ENCODE measurements around the gene MRPS18A. TPM values are rescaled to one million over a fixed set of nuclear protein-coding genes. Genes with fewer than 3 reads are reported as not detected.
"Not testable (repeated sequence)": the region's sequence is repeated elsewhere in the genome, so short reads cannot be mapped to it uniquely, and the experiment has no call there.

Gene MRPS18A
- polyA plus RNA-seq, 4 donors = 51.2 to 107 (median 65.1) TPM

DNA sequence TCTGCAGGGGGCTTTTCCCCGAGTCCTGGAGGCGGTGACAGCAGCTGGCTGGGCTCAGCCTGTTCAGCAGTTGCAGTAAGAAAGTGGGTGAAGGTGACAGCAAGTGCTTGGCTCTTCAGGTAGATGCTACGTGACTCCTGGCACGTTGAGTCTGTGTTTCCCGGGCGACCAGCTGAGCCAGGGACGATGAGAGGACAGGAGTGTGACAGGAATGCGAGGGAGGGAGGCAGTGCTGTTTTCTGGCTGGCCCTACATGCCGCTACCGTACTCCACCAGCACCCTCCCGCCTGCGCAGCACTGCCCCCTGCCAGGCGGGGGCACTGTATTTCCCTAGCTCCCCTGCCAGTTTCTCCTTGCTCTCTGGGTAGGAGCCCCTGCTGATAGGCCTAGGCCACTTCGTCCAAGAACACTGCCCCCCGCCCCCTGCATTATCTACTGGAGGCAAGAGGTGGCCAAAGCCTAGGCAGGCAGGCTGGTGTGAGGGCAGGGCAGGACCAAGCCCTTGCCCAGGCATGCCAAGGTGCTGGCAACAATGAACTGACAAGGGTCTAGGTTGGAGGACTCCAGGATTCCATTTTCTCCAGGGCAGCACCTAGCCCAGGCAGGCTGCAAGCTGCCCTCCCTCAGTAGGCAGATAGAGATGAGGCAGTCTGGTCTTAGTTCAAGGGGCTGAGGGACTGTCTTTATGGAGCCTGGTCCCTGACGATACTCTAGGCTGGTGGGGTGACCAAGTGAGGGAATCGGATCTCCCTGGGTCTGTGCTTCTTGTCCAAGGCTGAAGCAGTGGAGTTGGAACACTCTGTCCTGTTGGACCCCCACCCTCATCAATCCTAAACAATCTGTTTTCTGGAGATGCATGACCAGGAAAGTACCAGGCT lies 19.2 kb downstream of the MRPS18A start:
- peaks cover 0 to 39% (median 0%) of the 10 kb centered on the region in 3 donors for H3K4me1 ChIP-seq (ENCODE audit: control insufficient read depth in 3 of 3, insufficient read depth in 2 of 3, low read depth in 1 of 3, low read length in 2 of 3)
- peak; percentile 57 to 77 for DNase-seq
- H3K27me3 ChIP-seq (ENCODE audit: control insufficient read depth in 3 of 3, insufficient read depth in 3 of 3, low read length in 3 of 3) = no peaks in the 10 kb centered on the region
- no peaks in the 10 kb centered on the region for H3K9me3 ChIP-seq (ENCODE audit: control insufficient read depth in 2 of 2, insufficient read depth in 1 of 2, low read depth in 1 of 2, low read length in 1 of 2)
- 18 to 25% (median 19%) methylated on average over 17 of the region's 17 CpGs for WGBS, 3 donors
- peaks cover 0 to 44% (median 5%) of the 10 kb centered on the region in 3 donors for H3K36me3 ChIP-seq (ENCODE audit: control insufficient read depth in 3 of 3, insufficient read depth in 2 of 3, low read depth in 1 of 3, low read length in 3 of 3)
- H3K27ac ChIP-seq (ENCODE audit: low read depth in 1 of 3, low read length in 2 of 3) = peak overlapping the region in 1 of 3 donors; percentile 11
- FAIRE-seq = no peak
- H3K4me3 ChIP-seq (ENCODE audit: low read depth in 1 of 3, low read length in 3 of 3) = no peak overlapping the region

- Histone ChIP-seq H3K36me3 (ENCODE audit: control insufficient read depth in 3 of 3, insufficient read depth in 2 of 3, low read depth in 1 of 3, low read length in 3 of 3) (peaks cover 0 to 39% (median 5%) of the 10 kb centered on the region in 3 donors), H3K9me3 (ENCODE audit: control insufficient read depth in 2 of 2, insufficient read depth in 1 of 2, low read depth in 1 of 2, low read length in 1 of 2) (no peaks in the 10 kb centered on the region), H3K4me1 (ENCODE audit: control insufficient read depth in 3 of 3, insufficient read depth in 2 of 3, low read depth in 1 of 3, low read length in 2 of 3) (peaks cover 0 to 34% (median 0%) of the 10 kb centered on the region in 3 donors), H3K27ac (ENCODE audit: low read depth in 1 of 3, low read length in 2 of 3) (peak overlapping the region in 1 of 3 donors; percentile 11), H3K27me3 (ENCODE audit: control insufficient read depth in 3 of 3, insufficient read depth in 3 of 3, low read length in 3 of 3) (no peaks in the 10 kb centered on the region), H3K4me3 (ENCODE audit: low read depth in 1 of 3, low read length in 3 of 3) (no peak overlapping the region)
- WGBS, 3 donors = 13 to 16% (median 14%) methylated on average over 15 to 16 of the region's 16 CpGs
- DNase-seq = peak; percentile 90 to 97
- no peak for FAIRE-seq
Measured at GRCh38 chr6:43667245-43668150, 20.1 kb downstream of the MRPS18A start.

GRCh38 chr6:43666196-43666920 lies 21.2 kb downstream of the MRPS18A start:
- 51 to 70% (median 59%) methylated on average over 13 of the region's 13 CpGs for WGBS, 3 donors
- peaks cover 0 to 28% (median 0%) of the 10 kb centered on the region in 3 donors for H3K36me3 ChIP-seq (ENCODE audit: control insufficient read depth in 3 of 3, insufficient read depth in 2 of 3, low read depth in 1 of 3, low read length in 3 of 3)
- no peaks in the 10 kb centered on the region for H3K27me3 ChIP-seq (ENCODE audit: control insufficient read depth in 3 of 3, insufficient read depth in 3 of 3, low read length in 3 of 3)
- DNase-seq (no peak), FAIRE-seq (no peak)
- H3K9me3 ChIP-seq (ENCODE audit: control insufficient read depth in 2 of 2, insufficient read depth in 1 of 2, low read depth in 1 of 2, low read length in 1 of 2) = peaks cover 0 to 4% of the 10 kb centered on the region in 2 donors
- no peak overlapping the region for H3K4me3 ChIP-seq (ENCODE audit: low read depth in 1 of 3, low read length in 3 of 3)
- no peak overlapping the region for H3K27ac ChIP-seq (ENCODE audit: low read depth in 1 of 3, low read length in 2 of 3)
- peaks cover 0 to 23% (median 0%) of the 10 kb centered on the region in 3 donors for H3K4me1 ChIP-seq (ENCODE audit: control insufficient read depth in 3 of 3, insufficient read depth in 2 of 3, low read depth in 1 of 3, low read length in 2 of 3)

DNA sequence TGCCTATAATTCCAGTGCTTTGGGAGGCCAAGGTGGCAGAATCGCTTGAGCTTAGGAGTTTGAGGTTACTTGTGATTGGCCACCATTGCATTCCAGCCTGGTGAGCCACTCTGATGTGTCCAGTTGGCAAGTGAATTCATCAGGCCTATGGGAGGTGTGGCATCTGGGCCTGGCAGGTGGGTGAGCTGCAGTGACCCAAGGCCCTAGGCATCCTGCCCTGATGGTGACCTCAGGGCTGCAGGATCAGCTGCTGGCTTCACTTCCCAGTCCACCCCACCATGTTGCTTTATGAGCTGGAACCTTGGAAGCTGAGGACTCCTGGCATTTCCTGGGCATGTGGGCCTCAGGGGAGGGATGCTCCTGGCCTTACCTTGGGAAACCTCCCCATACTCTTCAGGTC lies 22.2 kb downstream of the MRPS18A start:
- 88 to 95% (median 92%) methylated on average over 1 of the region's 1 CpG for WGBS, 3 donors
- Histone ChIP-seq H3K4me1 (ENCODE audit: control insufficient read depth in 3 of 3, insufficient read depth in 2 of 3, low read depth in 1 of 3, low read length in 2 of 3) (peaks cover 0 to 23% (median 0%) of the 10 kb centered on the region in 3 donors), H3K36me3 (ENCODE audit: control insufficient read depth in 3 of 3, insufficient read depth in 2 of 3, low read depth in 1 of 3, low read length in 3 of 3) (peaks cover 0 to 18% (median 0%) of the 10 kb centered on the region in 3 donors), H3K4me3 (ENCODE audit: low read depth in 1 of 3, low read length in 3 of 3) (no peak overlapping the region), H3K9me3 (ENCODE audit: control insufficient read depth in 2 of 2, insufficient read depth in 1 of 2, low read depth in 1 of 2, low read length in 1 of 2) (peaks cover 0 to 13% of the 10 kb centered on the region in 2 donors), H3K27ac (ENCODE audit: low read depth in 1 of 3, low read length in 2 of 3) (no peak overlapping the region), H3K27me3 (ENCODE audit: control insufficient read depth in 3 of 3, insufficient read depth in 3 of 3, low read length in 3 of 3) (no peaks in the 10 kb centered on the region)
- DNase-seq (no peak), FAIRE-seq (no peak)

- H3K36me3 ChIP-seq (ENCODE audit: control insufficient read depth in 3 of 3, insufficient read depth in 2 of 3, low read depth in 1 of 3, low read length in 3 of 3); H3K4me3 ChIP-seq (ENCODE audit: low read depth in 1 of 3, low read length in 3 of 3); H3K27ac ChIP-seq (ENCODE audit: low read depth in 1 of 3, low read length in 2 of 3); H3K27me3 ChIP-seq (ENCODE audit: control insufficient read depth in 3 of 3, insufficient read depth in 3 of 3, low read length in 3 of 3); DNase-seq; FAIRE-seq: not testable (repeated sequence)
- WGBS, 3 donors = 78 to 90% (median 88%) methylated on average over 5 of the region's 5 CpGs
- Histone ChIP-seq H3K9me3 (ENCODE audit: control insufficient read depth in 2 of 2, insufficient read depth in 1 of 2, low read depth in 1 of 2, low read length in 1 of 2) (peaks cover 0 to 18% of the 10 kb centered on the region in 2 donors), H3K4me1 (ENCODE audit: control insufficient read depth in 3 of 3, insufficient read depth in 2 of 3, low read depth in 1 of 3, low read length in 2 of 3) (peaks cover 0 to 11% (median 0%) of the 10 kb centered on the region in 3 donors)
Measured at GRCh38 chr6:43662948-43663347, 24.6 kb downstream of the MRPS18A start.

- DNase-seq (no peak), FAIRE-seq (no peak)
- H3K27me3 ChIP-seq (ENCODE audit: control insufficient read depth in 3 of 3, insufficient read depth in 3 of 3, low read length in 3 of 3) = no peaks in the 10 kb centered on the region
- peaks cover 0 to 18% of the 10 kb centered on the region in 2 donors for H3K9me3 ChIP-seq (ENCODE audit: control insufficient read depth in 2 of 2, insufficient read depth in 1 of 2, low read depth in 1 of 2, low read length in 1 of 2)
- H3K27ac ChIP-seq (ENCODE audit: low read depth in 1 of 3, low read length in 2 of 3) = no peak overlapping the region
- H3K36me3 ChIP-seq (ENCODE audit: control insufficient read depth in 3 of 3, insufficient read depth in 2 of 3, low read depth in 1 of 3, low read length in 3 of 3) = no peaks in the 10 kb centered on the region
- WGBS, 3 donors = 90 to 93% (median 90%) methylated on average over 9 of the region's 9 CpGs
- no peak overlapping the region for H3K4me3 ChIP-seq (ENCODE audit: low read depth in 1 of 3, low read length in 3 of 3)
- no peaks in the 10 kb centered on the region for H3K4me1 ChIP-seq (ENCODE audit: control insufficient read depth in 3 of 3, insufficient read depth in 2 of 3, low read depth in 1 of 3, low read length in 2 of 3)
Measured at GRCh38 chr6:43658161-43658560, 29.4 kb downstream of the MRPS18A start.

DNA sequence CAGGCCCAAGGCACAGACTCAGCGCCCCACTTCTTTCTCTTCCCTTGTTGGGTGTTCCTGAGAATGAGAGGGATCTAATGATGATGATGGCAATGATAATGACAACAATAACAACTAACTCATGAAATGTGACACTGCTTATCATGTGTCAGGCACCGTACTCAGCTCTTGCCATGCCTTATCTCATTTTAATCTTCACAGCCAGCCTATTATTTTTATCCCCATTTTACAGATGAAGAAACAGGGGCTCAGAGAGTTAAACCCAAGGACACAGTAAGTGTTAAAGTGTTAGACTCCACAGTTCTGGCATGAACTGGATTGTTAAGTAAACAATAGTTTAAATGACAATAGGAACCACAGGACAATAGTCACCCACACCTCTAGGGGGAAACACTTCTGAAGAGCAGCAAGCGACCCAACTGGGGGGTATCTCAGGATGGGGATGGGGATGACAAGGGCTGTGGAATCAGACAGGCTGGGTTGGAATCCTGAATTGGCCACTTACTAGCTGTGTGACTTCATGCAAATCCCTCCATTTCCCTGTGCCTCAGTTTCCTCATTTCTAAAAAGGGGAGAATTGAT lies 30.3 kb downstream of the MRPS18A start:
- H3K36me3 ChIP-seq (ENCODE audit: control insufficient read depth in 3 of 3, insufficient read depth in 2 of 3, low read depth in 1 of 3, low read length in 3 of 3) = no peaks in the 10 kb centered on the region
- 89 to 93% (median 90%) methylated on average over 3 of the region's 3 CpGs for WGBS, 3 donors
- FAIRE-seq = no peak
- no peak overlapping the region for H3K27ac ChIP-seq (ENCODE audit: low read depth in 1 of 3, low read length in 2 of 3)
- no peak overlapping the region for H3K4me3 ChIP-seq (ENCODE audit: low read depth in 1 of 3, low read length in 3 of 3)
- H3K4me1 ChIP-seq (ENCODE audit: control insufficient read depth in 3 of 3, insufficient read depth in 2 of 3, low read depth in 1 of 3, low read length in 2 of 3) = no peaks in the 10 kb centered on the region
- DNase-seq = no peak
- no peaks in the 10 kb centered on the region for H3K27me3 ChIP-seq (ENCODE audit: control insufficient read depth in 3 of 3, insufficient read depth in 3 of 3, low read length in 3 of 3)
- H3K9me3 ChIP-seq (ENCODE audit: control insufficient read depth in 2 of 2, insufficient read depth in 1 of 2, low read depth in 1 of 2, low read length in 1 of 2) = peaks cover 0 to 18% of the 10 kb centered on the region in 2 donors

All from small intestine (tissue), 7 donors.